Skeletal muscle tissue (tissue), 4 donors: ENCODE results near the gene JOSD1. TPM values are rescaled to one million over a fixed set of nuclear protein-coding genes. Genes with fewer than 3 reads are reported as not detected.

Experiments
- H3K27ac ChIP-seq: one replicate; pipeline ENCODE4 v1.7.0; 2013; ENCODE audit warnings: mild to moderate bottlenecking, low read depth, low read length, inconsistent platforms
- H3K27me3 ChIP-seq, 3 donors: one replicate each; pipeline ENCODE4 v1.7.0; 2013; ENCODE audit warnings: low read length in 3 of 3; ENCODE audit not compliant: control insufficient read depth in 3 of 3, insufficient read depth in 3 of 3
- H3K36me3 ChIP-seq, 3 donors: one replicate each; pipeline ENCODE4 v1.7.0; 2013; ENCODE audit warnings: low read length in 3 of 3; ENCODE audit not compliant: control insufficient read depth in 3 of 3, insufficient read depth in 3 of 3
- H3K4me1 ChIP-seq, 3 donors: one replicate each; pipeline ENCODE4 v1.7.0; 2013; ENCODE audit warnings: low read length in 3 of 3, mild to moderate bottlenecking in 3 of 3; ENCODE audit not compliant: control insufficient read depth in 3 of 3, insufficient read depth in 3 of 3
- H3K4me3 ChIP-seq, 3 donors: one replicate each; pipeline ENCODE4 v1.7.0; 2013; ENCODE audit warnings: low read length in 3 of 3
- H3K9ac ChIP-seq, 3 donors: one replicate each; pipeline ENCODE4 v1.7.0; 2013; ENCODE audit warnings: low read length in 3 of 3, mild to moderate bottlenecking in 3 of 3, moderate library complexity in 2 of 3, low read depth in 1 of 3
- H3K9me3 ChIP-seq, 3 donors: one replicate each; pipeline ENCODE4 v1.7.0; 2013; ENCODE audit warnings: low read length in 3 of 3; ENCODE audit not compliant: control insufficient read depth in 3 of 3
- total RNA-seq: library from RNA; depleted of rRNA; stranded (reverse); fragments of >200 nt; gene quantifications from one replicate; pipeline ENCODE4 v1.2.3, GENCODE V29; 2014
- donor health status: Osteomylitis.

Gene JOSD1
- total RNA-seq, 1 donor from 2014 or later, result 25.1 TPM

- Histone ChIP-seq H3K4me3 (no peak overlapping the region), H3K9me3 (no peaks in the 10 kb centered on the region), H3K36me3 (peaks cover 88 to 95% (median 95%) of the 10 kb centered on the region in 3 donors), H3K27ac (no peak overlapping the region), H3K4me1 (peaks cover 0 to 7% (median 5%) of the 10 kb centered on the region in 3 donors), H3K9ac (no peak overlapping the region), H3K27me3 (no peaks in the 10 kb centered on the region)
These were observed 25.3 kb upstream of the JOSD1 start for GRCh38 chr22:38725900-38726655.

- no peak overlapping the region for H3K4me3 ChIP-seq
- H3K9ac ChIP-seq, result no peak overlapping the region
- H3K27me3 ChIP-seq, result no peaks in the 10 kb centered on the region
- H3K9me3 ChIP-seq, result no peaks in the 10 kb centered on the region
- peaks cover 0 to 7% (median 5%) of the 10 kb centered on the region in 3 donors for H3K4me1 ChIP-seq
- H3K36me3 ChIP-seq, result peaks cover 78 to 89% (median 84%) of the 10 kb centered on the region in 3 donors
- H3K27ac ChIP-seq, result no peak overlapping the region
These were observed 24.3 kb upstream of the JOSD1 start for GRCh38 chr22:38724926-38725571.

- Histone ChIP-seq H3K4me1 (peaks cover 0 to 4% (median 2%) of the 10 kb centered on the region in 3 donors), H3K9ac (no peak overlapping the region), H3K36me3 (peaks cover 73 to 80% (median 76%) of the 10 kb centered on the region in 3 donors), H3K9me3 (no peaks in the 10 kb centered on the region), H3K4me3 (no peak overlapping the region), H3K27ac (no peak overlapping the region), H3K27me3 (no peaks in the 10 kb centered on the region)
These were observed 23.4 kb upstream of the JOSD1 start for GRCh38 chr22:38724176-38724575.

- Histone ChIP-seq H3K36me3 (peaks cover 58 to 69% (median 63%) of the 10 kb centered on the region in 3 donors), H3K4me3 (no peak overlapping the region), H3K27ac (no peak overlapping the region), H3K27me3 (no peaks in the 10 kb centered on the region), H3K4me1 (peaks cover 3 to 4% (median 3%) of the 10 kb centered on the region in 3 donors), H3K9me3 (no peaks in the 10 kb centered on the region), H3K9ac (no peak overlapping the region)
These were observed 20.8 kb upstream of the JOSD1 start for GRCh38 chr22:38721551-38721950.

GRCh38 chr22:38720350-38720749 lies 19.6 kb upstream of the JOSD1 start:
- no peak overlapping the region for H3K4me3 ChIP-seq
- no peaks in the 10 kb centered on the region for H3K9me3 ChIP-seq
- no peaks in the 10 kb centered on the region for H3K27me3 ChIP-seq
- H3K27ac ChIP-seq, result no peak overlapping the region
- peaks cover 55 to 66% (median 60%) of the 10 kb centered on the region in 3 donors for H3K36me3 ChIP-seq
- peaks cover 3 to 11% (median 8%) of the 10 kb centered on the region in 3 donors for H3K4me1 ChIP-seq
- no peak overlapping the region for H3K9ac ChIP-seq

- Histone ChIP-seq H3K27ac (no peak overlapping the region), H3K36me3 (peaks cover 47 to 55% (median 48%) of the 10 kb centered on the region in 3 donors), H3K9me3 (no peaks in the 10 kb centered on the region), H3K9ac (no peak overlapping the region), H3K4me1 (peaks cover 8 to 22% (median 20%) of the 10 kb centered on the region in 3 donors), H3K4me3 (no peak overlapping the region), H3K27me3 (no peaks in the 10 kb centered on the region)
These were observed 18.5 kb upstream of the JOSD1 start for GRCh38 chr22:38719196-38719595.

GRCh38 chr22:38718414-38718813 lies 17.7 kb upstream of the JOSD1 start:
- Histone ChIP-seq H3K27me3 (no peaks in the 10 kb centered on the region), H3K36me3 (peaks cover 40 to 47% (median 43%) of the 10 kb centered on the region in 3 donors), H3K27ac (peak overlapping the region; percentile 37), H3K9me3 (no peaks in the 10 kb centered on the region), H3K4me1 (peaks cover 10 to 29% (median 25%) of the 10 kb centered on the region in 3 donors), H3K9ac (no peak overlapping the region), H3K4me3 (no peak overlapping the region)

- H3K4me1 ChIP-seq, result peaks cover 20 to 41% (median 36%) of the 10 kb centered on the region in 3 donors
- H3K27ac ChIP-seq, result no peak overlapping the region
- no peak overlapping the region for H3K9ac ChIP-seq
- H3K9me3 ChIP-seq, result no peaks in the 10 kb centered on the region
- peaks cover 31 to 40% (median 32%) of the 10 kb centered on the region in 3 donors for H3K36me3 ChIP-seq
- H3K27me3 ChIP-seq, result no peaks in the 10 kb centered on the region
- no peak overlapping the region for H3K4me3 ChIP-seq
These were observed 16.5 kb upstream of the JOSD1 start for GRCh38 chr22:38717244-38717643.

GRCh38 chr22:38716826-38717225 lies 16.1 kb upstream of the JOSD1 start:
- no peak overlapping the region for H3K4me3 ChIP-seq
- peaks cover 28 to 37% (median 29%) of the 10 kb centered on the region in 3 donors for H3K36me3 ChIP-seq
- no peak overlapping the region for H3K27ac ChIP-seq
- H3K9ac ChIP-seq, result peak overlapping the region in 1 of 3 donors; percentile 8
- H3K4me1 ChIP-seq, result peaks cover 22 to 45% (median 40%) of the 10 kb centered on the region in 3 donors
- no peaks in the 10 kb centered on the region for H3K9me3 ChIP-seq
- H3K27me3 ChIP-seq, result no peaks in the 10 kb centered on the region

GRCh38 chr22:38716271-38716670 lies 15.5 kb upstream of the JOSD1 start:
- Histone ChIP-seq H3K4me1 (peaks cover 22 to 45% (median 40%) of the 10 kb centered on the region in 3 donors), H3K36me3 (peaks cover 24 to 33% (median 25%) of the 10 kb centered on the region in 3 donors), H3K27me3 (no peaks in the 10 kb centered on the region), H3K4me3 (no peak overlapping the region), H3K9ac (no peak overlapping the region), H3K9me3 (no peaks in the 10 kb centered on the region), H3K27ac (no peak overlapping the region)
